Lower lobe of right lung (tissue), 2 donors: ENCODE data around the gene KIF16B. TPM values are rescaled to one million over a fixed set of nuclear protein-coding genes. Genes with fewer than 3 reads are reported as not detected.

Experiments used
- ATAC-seq, 2 donors: fragments of 200-7000 bp; cut with Tn5 transposase; one replicate each; pipeline ENCODE4 v1.9.1; 2020 to 2022; ENCODE audit warnings: mild to moderate bottlenecking in 2 of 2, moderate library complexity in 2 of 2
- DNase-seq: peaks from one replicate; pipeline ENCODE4 v3.0.0-alpha.2; 2020
- H3K27ac ChIP-seq: fragments of 200-600 bp; one replicate; pipeline ENCODE4 v1.8.0; 2022
- H3K27me3 ChIP-seq: fragments of 200-600 bp; one replicate; pipeline ENCODE4 v1.8.0; 2022; ENCODE audit warnings: low read depth
- H3K36me3 ChIP-seq: fragments of 200-600 bp; one replicate; pipeline ENCODE4 v1.8.0; 2022; ENCODE audit warnings: mild to moderate bottlenecking
- H3K4me1 ChIP-seq: fragments of 200-600 bp; one replicate; pipeline ENCODE4 v1.8.0; 2022
- H3K4me3 ChIP-seq: fragments of 200-600 bp; one replicate; pipeline ENCODE4 v1.8.0; 2022; ENCODE audit warnings: mild to moderate bottlenecking
- H3K9me3 ChIP-seq: fragments of 200-600 bp; one replicate; pipeline ENCODE4 v1.8.0; 2022
- CTCF ChIP-seq: fragments of 200-600 bp; IDR thresholded peaks from one replicate; pipeline ENCODE4 v1.8.0; 2022; ENCODE audit warnings: antibody characterized with exemption, mild to moderate bottlenecking
- intact Hi-C: fragments of 100-400 bp; cut with DNase I; formaldehyde crosslinking; loops from one replicate; pipeline ENCODE4 v1.11.0; 2022
- total RNA-seq: library from RNA; stranded (reverse); fragmentation: NEBNext Ultra II Directional; extraction: Animal tissue kit (Norgen Biotek cat#: 25700); gene quantifications from one replicate; pipeline ENCODE4 v1.2.1, GENCODE V29; 2021
- donor health status: DM: no; HTN: yes; CAD: no; lungs with severe emphysema.

The KIF16B gene
- total RNA-seq, 1 donor from 2014 or later: 25.1 TPM

GRCh38 chr20:16588241-16588640 lies 15.0 kb upstream of the KIF16B start:
- DNase-seq (no peak), ATAC-seq (no peak)
- no peak overlapping the region for H3K27ac ChIP-seq
- no peaks in the 10 kb centered on the region for H3K9me3 ChIP-seq
- no peaks in the 10 kb centered on the region for H3K36me3 ChIP-seq
- no peaks in the 10 kb centered on the region for H3K4me1 ChIP-seq
- no peaks in the 10 kb centered on the region for H3K27me3 ChIP-seq
- TF ChIP-seq CTCF: no peak
- intact Hi-C loops: no loop called here
- H3K4me3 ChIP-seq: no peak overlapping the region

- Histone ChIP-seq H3K4me1 (no peaks in the 10 kb centered on the region), H3K36me3 (no peaks in the 10 kb centered on the region), H3K27me3 (no peaks in the 10 kb centered on the region), H3K9me3 (no peaks in the 10 kb centered on the region), H3K27ac (no peak overlapping the region), H3K4me3 (no peak overlapping the region)
- no peak for DNase-seq
- no peak for TF ChIP-seq CTCF
- intact Hi-C loops: no loop called here
- no peak for ATAC-seq
Measured at GRCh38 chr20:16587066-16587465, 13.8 kb upstream of the KIF16B start.

GRCh38 chr20:16583474-16583873 lies 10.2 kb upstream of the KIF16B start:
- no peak for ATAC-seq
- intact Hi-C loops: no loop called here
- H3K27me3 ChIP-seq: no peaks in the 10 kb centered on the region
- H3K27ac ChIP-seq: no peak overlapping the region
- no peak for DNase-seq
- no peaks in the 10 kb centered on the region for H3K9me3 ChIP-seq
- H3K4me3 ChIP-seq: no peak overlapping the region
- no peaks in the 10 kb centered on the region for H3K36me3 ChIP-seq
- no peak for TF ChIP-seq CTCF
- H3K4me1 ChIP-seq: peaks cover 6% of the 10 kb centered on the region

- Histone ChIP-seq H3K36me3 (no peaks in the 10 kb centered on the region), H3K4me1 (peaks cover 6% of the 10 kb centered on the region), H3K4me3 (no peak overlapping the region), H3K27me3 (no peaks in the 10 kb centered on the region), H3K9me3 (no peaks in the 10 kb centered on the region), H3K27ac (no peak overlapping the region)
- no peak for TF ChIP-seq CTCF
- intact Hi-C loops: no loop called here
- ATAC-seq (no peak), DNase-seq (no peak)
Measured at GRCh38 chr20:16581241-16581640, 8.0 kb upstream of the KIF16B start.

GRCh38 chr20:16580620-16581019 lies 7.4 kb upstream of the KIF16B start:
- peak in 1 of 2 donors; percentile 15 for ATAC-seq
- no peaks in the 10 kb centered on the region for H3K36me3 ChIP-seq
- TF ChIP-seq CTCF: no peak

GRCh38 chr20:16580147-16580546 lies 6.9 kb upstream of the KIF16B start:
- no peaks in the 10 kb centered on the region for H3K27me3 ChIP-seq
- H3K4me3 ChIP-seq: no peak overlapping the region
- H3K36me3 ChIP-seq: no peaks in the 10 kb centered on the region
- DNase-seq (no peak), ATAC-seq (peak; percentile 71 to 76)
- intact Hi-C loops: no loop called here
- H3K9me3 ChIP-seq: no peaks in the 10 kb centered on the region
- H3K27ac ChIP-seq: no peak overlapping the region
- no peak for TF ChIP-seq CTCF
- peaks cover 6% of the 10 kb centered on the region for H3K4me1 ChIP-seq

More at GRCh38 chr20:16580620-16581019, 7.4 kb upstream of the KIF16B start:
- peaks cover 6% of the 10 kb centered on the region for H3K4me1 ChIP-seq
- H3K4me3 ChIP-seq: no peak overlapping the region
- H3K27ac ChIP-seq: no peak overlapping the region
- H3K27me3 ChIP-seq: no peaks in the 10 kb centered on the region
- no peak for DNase-seq
- intact Hi-C loops: no loop called here
- no peaks in the 10 kb centered on the region for H3K9me3 ChIP-seq
